HFFc6 (cell line): Measurements from ENCODE around the gene RAB3B. TPM values are rescaled to one million over a fixed set of nuclear protein-coding genes. Genes with fewer than 3 reads are reported as not detected.
A peak's percentile ranks its signal among the peaks of the same experiment; 100 is the strongest.
"Not testable (repeated sequence)": the region's sequence is repeated elsewhere in the genome, so short reads cannot be mapped to it uniquely, and the experiment has no call there.

Experiments
- DNase-seq: peaks from one replicate; pipeline ENCODE4 v3.0.0-alpha.2; 2018
- H3K27ac Mint-ChIP-seq: 2 replicates; pipeline ENCODE4 v1.8.0; 2020; ENCODE audit warnings: mild to moderate bottlenecking, mixed read lengths
- H3K27me3 Mint-ChIP-seq: 2 replicates; pipeline ENCODE4 v1.8.0; 2021; ENCODE audit warnings: mild to moderate bottlenecking, moderate library complexity, mixed read lengths; ENCODE audit not compliant: insufficient read depth
- H3K36me3 Mint-ChIP-seq: 2 replicates; pipeline ENCODE4 v1.8.0; 2021; ENCODE audit warnings: low read depth, mixed read lengths
- H3K4me1 Mint-ChIP-seq: 2 replicates; pipeline ENCODE4 v1.8.0; 2020; ENCODE audit warnings: low read depth, mixed read lengths
- H3K4me3 Mint-ChIP-seq: 2 replicates; pipeline ENCODE4 v1.8.0; 2020; ENCODE audit warnings: mild to moderate bottlenecking, moderate library complexity, mixed read lengths
- H3K9me3 Mint-ChIP-seq: 2 replicates; pipeline ENCODE4 v1.8.0; 2020; ENCODE audit warnings: mild to moderate bottlenecking, mixed read lengths
- total RNA-seq, 6 experiments: library from RNA; stranded (reverse); fragmentation: NEBNext Ultra II Directional; extraction: Animal tissue kit (Norgen Biotek cat#: 25700); gene quantifications; 2 replicates in 1 of 6; 3 replicates in 5 of 6; pipeline ENCODE4 v1.2.3, GENCODE V29; 2021
- TF ChIP-seq, protein P1 (sequence below): fragments of 200-600 bp; sonication (generic); IDR thresholded peaks from 2 replicates; pipeline ENCODE4 v1.5.0; 2021; ENCODE audit warnings: antibody characterized with exemption, mild to moderate bottlenecking

RAB3B gene
- total RNA-seq, 6 experiments from 2014 or later = 138 to 174 (median 157) TPM

DNA sequence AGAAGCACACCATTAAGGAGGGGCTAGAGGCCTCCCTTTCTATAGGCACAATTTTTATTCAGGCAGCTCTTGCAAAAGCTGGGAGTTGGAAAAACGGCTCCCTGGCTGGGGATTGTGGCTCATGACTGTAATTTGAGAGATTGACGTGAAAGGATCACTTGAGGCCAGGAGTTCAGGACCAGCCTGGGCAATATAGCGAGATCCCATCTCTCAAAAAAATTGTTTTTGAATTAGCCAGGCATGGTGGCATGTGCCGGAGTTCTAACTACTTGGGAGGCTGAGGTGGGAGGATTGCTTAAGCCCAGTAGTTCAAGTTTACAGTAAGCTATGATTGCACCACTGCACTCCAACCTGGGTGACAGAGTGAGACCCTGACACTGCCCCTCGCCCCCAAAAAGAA lies 88.0 kb downstream of the RAB3B start:
- DNase-seq = no peak
- H3K9me3 Mint-ChIP-seq = peaks cover 16% of the 10 kb centered on the region
- peaks cover 7% of the 10 kb centered on the region for H3K27me3 Mint-ChIP-seq
- TF ChIP-seq, protein P1, sequence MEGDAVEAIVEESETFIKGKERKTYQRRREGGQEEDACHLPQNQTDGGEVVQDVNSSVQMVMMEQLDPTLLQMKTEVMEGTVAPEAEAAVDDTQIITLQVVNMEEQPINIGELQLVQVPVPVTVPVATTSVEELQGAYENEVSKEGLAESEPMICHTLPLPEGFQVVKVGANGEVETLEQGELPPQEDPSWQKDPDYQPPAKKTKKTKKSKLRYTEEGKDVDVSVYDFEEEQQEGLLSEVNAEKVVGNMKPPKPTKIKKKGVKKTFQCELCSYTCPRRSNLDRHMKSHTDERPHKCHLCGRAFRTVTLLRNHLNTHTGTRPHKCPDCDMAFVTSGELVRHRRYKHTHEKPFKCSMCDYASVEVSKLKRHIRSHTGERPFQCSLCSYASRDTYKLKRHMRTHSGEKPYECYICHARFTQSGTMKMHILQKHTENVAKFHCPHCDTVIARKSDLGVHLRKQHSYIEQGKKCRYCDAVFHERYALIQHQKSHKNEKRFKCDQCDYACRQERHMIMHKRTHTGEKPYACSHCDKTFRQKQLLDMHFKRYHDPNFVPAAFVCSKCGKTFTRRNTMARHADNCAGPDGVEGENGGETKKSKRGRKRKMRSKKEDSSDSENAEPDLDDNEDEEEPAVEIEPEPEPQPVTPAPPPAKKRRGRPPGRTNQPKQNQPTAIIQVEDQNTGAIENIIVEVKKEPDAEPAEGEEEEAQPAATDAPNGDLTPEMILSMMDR = no peak
- H3K4me1 Mint-ChIP-seq = peaks cover 85% of the 10 kb centered on the region
- H3K36me3 Mint-ChIP-seq = peaks cover 18% of the 10 kb centered on the region
- no peak overlapping the region for H3K4me3 Mint-ChIP-seq
- no peak overlapping the region for H3K27ac Mint-ChIP-seq

DNA sequence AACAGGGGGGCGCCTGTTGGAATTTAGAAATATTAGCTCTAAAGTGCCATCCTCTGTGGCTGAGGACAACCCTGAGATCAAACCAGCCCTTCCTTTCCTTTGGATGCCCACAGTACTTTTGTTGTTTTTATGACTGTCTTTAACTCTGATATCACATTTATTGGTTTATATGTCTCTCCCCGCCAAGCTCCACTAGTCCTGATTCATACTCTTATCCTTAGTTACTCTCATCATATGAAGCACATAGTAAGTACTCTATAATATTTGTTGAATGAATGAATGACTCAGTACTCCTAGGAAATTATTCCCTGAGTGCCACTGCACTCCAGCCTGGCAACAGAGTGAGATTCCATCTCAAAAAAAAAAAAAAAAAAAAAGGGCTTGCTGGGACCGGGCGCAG lies 89.3 kb downstream of the RAB3B start:
- no peak overlapping the region; the same call in 1 of the 2 replicates for H3K4me3 Mint-ChIP-seq
- peaks cover 85% of the 10 kb centered on the region for H3K4me1 Mint-ChIP-seq
- peaks cover 6% of the 10 kb centered on the region for H3K27me3 Mint-ChIP-seq
- H3K9me3 Mint-ChIP-seq = peaks cover 3% of the 10 kb centered on the region; the same call in 1 of the 2 replicates
- no peak for DNase-seq
- peak overlapping the region; percentile 14; the same call in 1 of the 2 replicates for H3K27ac Mint-ChIP-seq
- TF ChIP-seq, protein P1 = no peak
- H3K36me3 Mint-ChIP-seq = peaks cover 9% of the 10 kb centered on the region

DNA sequence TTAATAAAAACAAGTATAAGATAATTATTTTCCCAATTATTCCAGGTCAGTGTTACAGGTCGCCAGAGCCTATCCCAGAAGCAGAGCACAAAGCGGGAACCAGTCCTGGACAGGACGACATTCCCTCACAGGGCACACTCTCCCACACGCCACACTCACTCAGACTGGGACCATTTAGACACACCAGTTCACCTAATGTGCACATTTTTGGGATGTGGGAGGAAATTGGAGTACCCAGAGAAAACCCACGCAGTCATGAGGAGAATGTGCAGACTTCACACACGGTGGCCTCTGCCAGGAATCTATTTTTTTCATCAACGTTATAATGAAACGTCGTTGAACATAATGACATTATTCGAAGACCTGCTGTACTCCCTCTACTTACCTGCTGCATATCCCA lies 91.5 kb downstream of the RAB3B start:
- Mint-ChIP-seq H3K4me3 (no peak overlapping the region; the same call in 1 of the 2 replicates), H3K4me1 (peaks cover 77% of the 10 kb centered on the region), H3K27me3 (peaks cover 3% of the 10 kb centered on the region), H3K27ac (peak overlapping the region; percentile 82), H3K9me3 (no peaks in the 10 kb centered on the region; the same call in none of the 2 replicates), H3K36me3 (peaks cover 11% of the 10 kb centered on the region; the same call in 1 of the 2 replicates)
- TF ChIP-seq, protein P1 = no peak
- DNase-seq = no peak

GRCh38 chr1:51898090-51898734 lies 92.3 kb downstream of the RAB3B start:
- H3K36me3 Mint-ChIP-seq = peaks cover 19% of the 10 kb centered on the region; the same call in 1 of the 2 replicates

DNA sequence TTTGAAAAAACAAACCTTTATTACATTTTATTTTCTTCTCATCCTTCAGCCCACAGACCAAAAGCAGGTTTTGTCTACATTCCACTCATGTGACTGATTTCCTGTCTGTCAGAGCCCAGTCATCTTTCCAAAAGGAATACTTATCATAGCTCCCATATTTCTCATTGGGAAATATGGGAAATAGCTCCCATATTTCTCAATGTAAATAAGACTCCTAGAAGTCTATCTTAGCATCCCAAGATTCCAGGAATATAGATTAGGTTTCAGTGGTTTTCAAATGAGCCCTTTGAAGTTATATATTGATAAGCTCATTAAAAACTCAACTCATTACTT lies 92.8 kb downstream of the RAB3B start:
- TF ChIP-seq, protein P1 = no peak
- H3K27ac Mint-ChIP-seq = peak overlapping the region; percentile 93
- H3K4me1 Mint-ChIP-seq = peaks cover 65% of the 10 kb centered on the region
- H3K36me3 Mint-ChIP-seq = peaks cover 20% of the 10 kb centered on the region; the same call in 1 of the 2 replicates
- peak overlapping the region; percentile 76 for H3K4me3 Mint-ChIP-seq
- peaks cover 3% of the 10 kb centered on the region for H3K27me3 Mint-ChIP-seq
- DNase-seq = peak; percentile 94
- H3K9me3 Mint-ChIP-seq = peaks cover 7% of the 10 kb centered on the region

More at GRCh38 chr1:51898090-51898734, 92.3 kb downstream of the RAB3B start:
- Mint-ChIP-seq H3K27me3 (peaks cover 3% of the 10 kb centered on the region), H3K4me1 (peaks cover 71% of the 10 kb centered on the region), H3K4me3 (peak overlapping the region; percentile 76), H3K9me3 (peaks cover 7% of the 10 kb centered on the region), H3K27ac (peak overlapping the region; percentile 93)
- TF ChIP-seq, protein P1 = no peak; the same call in 1 of the 2 replicates
- DNase-seq = peak; percentile 93

GRCh38 chr1:51894748-51895147 lies 95.8 kb downstream of the RAB3B start:
- DNase-seq, H3K9me3 Mint-ChIP-seq, H3K27me3 Mint-ChIP-seq, H3K4me3 Mint-ChIP-seq, H3K27ac Mint-ChIP-seq: not testable (repeated sequence)
- Mint-ChIP-seq H3K36me3 (peaks cover 15% of the 10 kb centered on the region; the same call in 1 of the 2 replicates), H3K4me1 (peaks cover 45% of the 10 kb centered on the region)
